Endometrial microvascular endothelial cells (primary cell): Measurements from ENCODE around the gene RETREG2. TPM values are rescaled to one million over a fixed set of nuclear protein-coding genes. Genes with fewer than 3 reads are reported as not detected.

ENCODE experiments used
- in situ Hi-C: cut with HindIII; loops from 2 replicates; pipeline ENCODE4 v1.10.0; 2017; ENCODE audit warnings: low sequenced_read_pairs, low pct_unique_long_range_greater_than_20kb; ENCODE audit errors: inconsistent ontology term
- total RNA-seq: library from RNA; depleted of rRNA; stranded (reverse); fragments of >200 nt; gene quantifications from one replicate; pipeline ENCODE4 v1.2.3, GENCODE V29; 2015; ENCODE audit errors: inconsistent ontology term

Gene RETREG2
- total RNA-seq, 1 donor from 2014 or later = 54.4 TPM

GRCh38 chr2:219225350-219225749 is 47.3 kb downstream of the RETREG2 start:
- in situ Hi-C loops = no loop called here

GRCh38 chr2:219228041-219228910 is 50.2 kb downstream of the RETREG2 start:
- in situ Hi-C loops = no loop called here

- in situ Hi-C loops = no loop called here
Measured at GRCh38 chr2:219228911-219229304, 50.8 kb downstream of the RETREG2 start.

- in situ Hi-C loops = no loop called here
Measured at GRCh38 chr2:219229305-219230058, 51.4 kb downstream of the RETREG2 start, which contains the start of the genes ANKZF1 and ATG9A. Gene ANKZF1, plus strand, starts transcription at chr2:219229806. Its CDS starts 452 bp downstream, at chr2:219230258. Gene ATG9A, minus strand, starts transcription at chr2:219229636. Its CDS starts 1,612 bp downstream, at chr2:219228024.

GRCh38 chr2:219230059-219230540 is 52.0 kb downstream of the RETREG2 start:
- in situ Hi-C loops = no loop called here

GRCh38 chr2:219234331-219234730 is 56.3 kb downstream of the RETREG2 start:
- in situ Hi-C loops = no loop called here

Other genes with a start within 250 kb of the RETREG2 start
- gene CDK5R2, start 218.6 kb upstream of the RETREG2 start, total RNA-seq = not detected
- not detected for gene FEV, start 193.1 kb upstream of the RETREG2 start, total RNA-seq
- not detected for gene CRYBA2, start 184.9 kb upstream of the RETREG2 start, total RNA-seq
- gene CFAP65, start 136.8 kb upstream of the RETREG2 start, total RNA-seq = not detected
- gene IHH, start 117.4 kb upstream of the RETREG2 start, total RNA-seq = not detected
- gene NHEJ1, start 17.5 kb upstream of the RETREG2 start, total RNA-seq = 25.8 TPM
- 0.19 TPM for gene SLC23A3, start 8.2 kb upstream of the RETREG2 start, total RNA-seq
- 32.7 TPM for gene CNPPD1, start 1.4 kb upstream of the RETREG2 start, total RNA-seq
- 24.1 TPM for gene ZFAND2B, start 28.5 kb downstream of the RETREG2 start, total RNA-seq
- 24.8 TPM for gene ABCB6, start 40.7 kb downstream of the RETREG2 start, total RNA-seq
- 73.2 TPM for gene ATG9A, start 51.4 kb downstream of the RETREG2 start, total RNA-seq
- 27.1 TPM for gene ANKZF1, start 51.5 kb downstream of the RETREG2 start, total RNA-seq
- gene GLB1L, start 67.2 kb downstream of the RETREG2 start, total RNA-seq = 9.3 TPM
- 5.5 TPM for gene STK16, start 67.2 kb downstream of the RETREG2 start, total RNA-seq
- gene TUBA4B, start 75.0 kb downstream of the RETREG2 start, total RNA-seq = not detected
- 18.4 TPM for gene TUBA4A, start 75.6 kb downstream of the RETREG2 start, total RNA-seq
- gene DNAJB2, start 101.1 kb downstream of the RETREG2 start, total RNA-seq = 29.9 TPM
- gene PTPRN, start 131.1 kb downstream of the RETREG2 start, total RNA-seq = not detected
- gene RESP18, start 154.5 kb downstream of the RETREG2 start, total RNA-seq = not detected
- 86.0 TPM for gene DNPEP, start 209.6 kb downstream of the RETREG2 start, total RNA-seq
- gene DES, start 240.1 kb downstream of the RETREG2 start, total RNA-seq = not detected